ENCODE data around the gene MIOS.
"Not testable (repeated sequence)": the region's sequence is repeated elsewhere in the genome, so short reads cannot be mapped to it uniquely, and the experiment has no call there.

The MIOS gene

GRCh38 chr7:7639847-7640220 lies 73.2 kb downstream of the MIOS start:
- peaks cover 5% of the 10 kb centered on the region for H3K4me1 ChIP-seq (ENCODE audit: control insufficient read depth, insufficient read depth, low read length)
- no peaks in the 10 kb centered on the region for H3K9me3 ChIP-seq (ENCODE audit: control insufficient read depth, low read length)
- H3K4me3 ChIP-seq (ENCODE audit: low read length), result peak overlapping the region; percentile 62
- H3K9ac ChIP-seq (ENCODE audit: low read length), result peak overlapping the region; percentile 74
- no peaks in the 10 kb centered on the region for H3K27me3 ChIP-seq (ENCODE audit: control insufficient read depth, insufficient read depth, low read length)
- no peaks in the 10 kb centered on the region for H3K36me3 ChIP-seq (ENCODE audit: control insufficient read depth, insufficient read depth, low read length)

GRCh38 chr7:7640221-7641128 lies 73.8 kb downstream of the MIOS start, which contains the start of gene UMAD1:
Gene UMAD1, plus strand, starts transcription at chr7:7640752. Its CDS starts 32,620 bp downstream, at chr7:7673372.
- H3K9me3 ChIP-seq (ENCODE audit: control insufficient read depth, low read length), result no peaks in the 10 kb centered on the region

GRCh38 chr7:7641129-7641663 lies 74.5 kb downstream of the MIOS start:
- Histone ChIP-seq H3K4me1 (ENCODE audit: control insufficient read depth, insufficient read depth, low read length) (peaks cover 5% of the 10 kb centered on the region), H3K9me3 (ENCODE audit: control insufficient read depth, low read length) (no peaks in the 10 kb centered on the region), H3K27me3 (ENCODE audit: control insufficient read depth, insufficient read depth, low read length) (no peaks in the 10 kb centered on the region), H3K9ac (ENCODE audit: low read length) (peak overlapping the region; percentile 70), H3K36me3 (ENCODE audit: control insufficient read depth, insufficient read depth, low read length) (no peaks in the 10 kb centered on the region), H3K4me3 (ENCODE audit: low read length) (peak overlapping the region; percentile 68)

More at GRCh38 chr7:7640221-7641128, 73.8 kb downstream of the MIOS start, which contains the start of gene UMAD1:
- H3K9ac ChIP-seq (ENCODE audit: low read length), result peak within 1 kb of the TSS; percentile 74
- no peaks in the 10 kb centered on the region for H3K27me3 ChIP-seq (ENCODE audit: control insufficient read depth, insufficient read depth, low read length)
- H3K4me1 ChIP-seq (ENCODE audit: control insufficient read depth, insufficient read depth, low read length), result peaks cover 5% of the 10 kb centered on the region
- H3K4me3 ChIP-seq (ENCODE audit: low read length), result peak within 1 kb of the TSS; percentile 68
- no peaks in the 10 kb centered on the region for H3K36me3 ChIP-seq (ENCODE audit: control insufficient read depth, insufficient read depth, low read length)

- Histone ChIP-seq H3K36me3 (ENCODE audit: control insufficient read depth, insufficient read depth, low read length) (no peaks in the 10 kb centered on the region), H3K4me3 (ENCODE audit: low read length) (no peak overlapping the region), H3K9me3 (ENCODE audit: control insufficient read depth, low read length) (no peaks in the 10 kb centered on the region), H3K27me3 (ENCODE audit: control insufficient read depth, insufficient read depth, low read length) (no peaks in the 10 kb centered on the region), H3K4me1 (ENCODE audit: control insufficient read depth, insufficient read depth, low read length) (peaks cover 5% of the 10 kb centered on the region), H3K9ac (ENCODE audit: low read length) (no peak overlapping the region)
Observed at GRCh38 chr7:7642081-7642480, 75.4 kb downstream of the MIOS start.

GRCh38 chr7:7647495-7648036 lies 80.9 kb downstream of the MIOS start:
- H3K4me3 ChIP-seq (ENCODE audit: low read length), result no peak overlapping the region
- H3K27me3 ChIP-seq (ENCODE audit: control insufficient read depth, insufficient read depth, low read length), result no peaks in the 10 kb centered on the region
- H3K4me1 ChIP-seq (ENCODE audit: control insufficient read depth, insufficient read depth, low read length), result no peaks in the 10 kb centered on the region
- no peaks in the 10 kb centered on the region for H3K36me3 ChIP-seq (ENCODE audit: control insufficient read depth, insufficient read depth, low read length)
- H3K9ac ChIP-seq (ENCODE audit: low read length), result no peak overlapping the region
- no peaks in the 10 kb centered on the region for H3K9me3 ChIP-seq (ENCODE audit: control insufficient read depth, low read length)

- H3K4me1 ChIP-seq (ENCODE audit: control insufficient read depth, insufficient read depth, low read length), result no peaks in the 10 kb centered on the region
- H3K27me3 ChIP-seq (ENCODE audit: control insufficient read depth, insufficient read depth, low read length), result no peaks in the 10 kb centered on the region
- no peaks in the 10 kb centered on the region for H3K36me3 ChIP-seq (ENCODE audit: control insufficient read depth, insufficient read depth, low read length)
- no peaks in the 10 kb centered on the region for H3K9me3 ChIP-seq (ENCODE audit: control insufficient read depth, low read length)
- no peak overlapping the region for H3K9ac ChIP-seq (ENCODE audit: low read length)
- H3K4me3 ChIP-seq (ENCODE audit: low read length), result no peak overlapping the region
Observed at GRCh38 chr7:7650682-7651206, 84.1 kb downstream of the MIOS start.

- no peaks in the 10 kb centered on the region for H3K4me1 ChIP-seq (ENCODE audit: control insufficient read depth, insufficient read depth, low read length)
- H3K36me3 ChIP-seq (ENCODE audit: control insufficient read depth, insufficient read depth, low read length), result no peaks in the 10 kb centered on the region
- H3K27me3 ChIP-seq (ENCODE audit: control insufficient read depth, insufficient read depth, low read length), result no peaks in the 10 kb centered on the region
- H3K4me3 ChIP-seq (ENCODE audit: low read length), result no peak overlapping the region
- H3K9ac ChIP-seq (ENCODE audit: low read length), result no peak overlapping the region
- H3K9me3 ChIP-seq (ENCODE audit: control insufficient read depth, low read length), result no peaks in the 10 kb centered on the region
Observed at GRCh38 chr7:7651479-7651878, 84.8 kb downstream of the MIOS start.

GRCh38 chr7:7652798-7653540 lies 86.3 kb downstream of the MIOS start:
- Histone ChIP-seq H3K9ac (ENCODE audit: low read length) (no peak overlapping the region), H3K27me3 (ENCODE audit: control insufficient read depth, insufficient read depth, low read length) (no peaks in the 10 kb centered on the region), H3K9me3 (ENCODE audit: control insufficient read depth, low read length) (no peaks in the 10 kb centered on the region), H3K4me3 (ENCODE audit: low read length) (no peak overlapping the region), H3K36me3 (ENCODE audit: control insufficient read depth, insufficient read depth, low read length) (no peaks in the 10 kb centered on the region), H3K4me1 (ENCODE audit: control insufficient read depth, insufficient read depth, low read length) (no peaks in the 10 kb centered on the region)

- Histone ChIP-seq H3K4me3 (ENCODE audit: low read length) (no peak overlapping the region), H3K4me1 (ENCODE audit: control insufficient read depth, insufficient read depth, low read length) (no peaks in the 10 kb centered on the region), H3K36me3 (ENCODE audit: control insufficient read depth, insufficient read depth, low read length) (no peaks in the 10 kb centered on the region), H3K9ac (ENCODE audit: low read length) (no peak overlapping the region), H3K9me3 (ENCODE audit: control insufficient read depth, low read length) (no peaks in the 10 kb centered on the region), H3K27me3 (ENCODE audit: control insufficient read depth, insufficient read depth, low read length) (no peaks in the 10 kb centered on the region)
Observed at GRCh38 chr7:7653593-7654187, 87.0 kb downstream of the MIOS start.

GRCh38 chr7:7654964-7655715 lies 88.5 kb downstream of the MIOS start:
- Histone ChIP-seq H3K9ac (ENCODE audit: low read length) (no peak overlapping the region), H3K4me1 (ENCODE audit: control insufficient read depth, insufficient read depth, low read length) (no peaks in the 10 kb centered on the region), H3K4me3 (ENCODE audit: low read length) (no peak overlapping the region), H3K27me3 (ENCODE audit: control insufficient read depth, insufficient read depth, low read length) (no peaks in the 10 kb centered on the region), H3K36me3 (ENCODE audit: control insufficient read depth, insufficient read depth, low read length) (no peaks in the 10 kb centered on the region), H3K9me3 (ENCODE audit: control insufficient read depth, low read length) (no peaks in the 10 kb centered on the region)

GRCh38 chr7:7656459-7656858 lies 89.8 kb downstream of the MIOS start:
- not testable (repeated sequence) for H3K4me3 ChIP-seq (ENCODE audit: low read length); H3K9me3 ChIP-seq (ENCODE audit: control insufficient read depth, low read length); H3K4me1 ChIP-seq (ENCODE audit: control insufficient read depth, insufficient read depth, low read length); H3K9ac ChIP-seq (ENCODE audit: low read length); H3K27me3 ChIP-seq (ENCODE audit: control insufficient read depth, insufficient read depth, low read length); H3K36me3 ChIP-seq (ENCODE audit: control insufficient read depth, insufficient read depth, low read length)

Measured in mucosa of stomach (tissue), 1 donor.